ENCODE data around the gene HASPIN. TPM values are rescaled to one million over a fixed set of nuclear protein-coding genes. Genes with fewer than 3 reads are reported as not detected.
A peak's percentile ranks its signal among the peaks of the same experiment; 100 is the strongest.

HASPIN gene
- total RNA-seq, 1 experiment from 2014 or later = 6.9 TPM

DNA sequence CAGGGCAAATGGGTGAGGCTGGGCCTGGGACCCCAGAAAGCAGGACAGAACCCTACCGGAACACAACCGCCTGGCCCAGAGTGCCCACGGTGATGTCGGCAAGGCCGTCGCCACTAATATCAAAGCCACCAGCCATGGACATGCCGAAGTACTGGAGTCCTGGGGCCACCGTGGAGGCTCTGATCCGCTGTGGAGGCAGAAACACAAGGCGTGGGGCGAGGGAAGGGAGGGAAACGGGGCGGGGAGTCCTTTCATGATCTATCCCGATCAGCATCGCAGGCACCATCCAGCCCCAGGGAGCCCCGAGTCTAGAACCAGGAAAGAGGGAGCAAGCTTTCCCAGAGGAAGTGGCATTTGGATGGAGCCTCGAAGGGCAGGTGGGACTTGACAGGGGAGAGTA lies 26.6 kb downstream of the HASPIN start:
- no peaks in the 10 kb centered on the region for H3K9me3 ChIP-seq
- no peaks in the 10 kb centered on the region for H3K27me3 ChIP-seq
- DNase-seq = no peak
- H3K36me3 ChIP-seq = no peaks in the 10 kb centered on the region
- H3K4me3 ChIP-seq = no peak overlapping the region

DNA sequence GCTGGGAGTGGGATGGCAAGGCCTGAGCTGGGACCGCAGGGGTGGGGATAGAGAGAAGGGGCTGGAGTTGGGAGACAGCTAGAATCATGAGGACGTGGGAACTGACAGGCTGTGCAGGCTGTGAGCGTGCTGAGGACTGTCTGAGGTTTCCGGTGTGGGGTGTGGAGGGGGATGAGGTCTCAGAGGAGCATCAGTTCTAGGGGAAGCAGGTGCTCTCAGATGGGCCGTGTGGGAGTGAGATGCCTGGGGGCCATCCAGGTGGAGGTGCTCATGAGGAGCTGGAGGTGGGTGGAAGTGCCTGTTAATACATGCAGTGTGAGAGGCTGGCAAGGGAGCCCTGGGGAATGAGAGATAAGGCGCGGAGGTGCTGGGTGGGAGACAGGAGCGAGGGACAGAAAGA lies 27.2 kb downstream of the HASPIN start:
- no peaks in the 10 kb centered on the region for H3K9me3 ChIP-seq
- no peak for DNase-seq
- H3K27me3 ChIP-seq = no peaks in the 10 kb centered on the region
- no peaks in the 10 kb centered on the region for H3K36me3 ChIP-seq
- no peak overlapping the region for H3K4me3 ChIP-seq

- DNase-seq = no peak
- H3K9me3 ChIP-seq = no peaks in the 10 kb centered on the region
Observed at GRCh38 chr17:3751836-3752235, 28.1 kb downstream of the HASPIN start.

GRCh38 chr17:3753624-3754023 lies 29.9 kb downstream of the HASPIN start:
- H3K27me3 ChIP-seq = no peaks in the 10 kb centered on the region
- DNase-seq = no peak
- no peaks in the 10 kb centered on the region for H3K9me3 ChIP-seq
- no peaks in the 10 kb centered on the region for H3K36me3 ChIP-seq
- H3K4me3 ChIP-seq = no peak overlapping the region

More at GRCh38 chr17:3751836-3752235, 28.1 kb downstream of the HASPIN start:
- Histone ChIP-seq H3K36me3 (no peaks in the 10 kb centered on the region), H3K27me3 (no peaks in the 10 kb centered on the region), H3K4me3 (no peak overlapping the region)

DNA sequence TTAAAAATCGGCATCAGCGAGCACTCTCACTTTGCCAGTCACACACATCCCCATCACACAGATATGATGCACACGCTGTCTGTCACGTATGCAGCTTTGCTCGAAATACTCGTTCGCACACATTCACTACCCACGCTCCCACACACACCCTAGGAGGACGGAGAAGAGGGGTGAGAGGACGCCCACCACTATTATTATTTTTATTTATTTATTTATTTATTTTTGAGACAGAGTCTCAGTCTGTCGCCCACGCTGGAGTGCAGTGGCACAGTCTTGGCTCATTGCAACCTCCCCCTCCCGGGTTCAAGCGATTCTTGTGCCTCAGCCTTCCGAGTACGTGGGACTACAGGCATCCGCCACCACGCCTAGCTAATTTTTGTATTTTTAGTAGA lies 30.4 kb downstream of the HASPIN start:
- DNase-seq = no peak
- Histone ChIP-seq H3K4me3 (no peak overlapping the region), H3K9me3 (no peaks in the 10 kb centered on the region), H3K27me3 (no peaks in the 10 kb centered on the region), H3K36me3 (no peaks in the 10 kb centered on the region)

DNA sequence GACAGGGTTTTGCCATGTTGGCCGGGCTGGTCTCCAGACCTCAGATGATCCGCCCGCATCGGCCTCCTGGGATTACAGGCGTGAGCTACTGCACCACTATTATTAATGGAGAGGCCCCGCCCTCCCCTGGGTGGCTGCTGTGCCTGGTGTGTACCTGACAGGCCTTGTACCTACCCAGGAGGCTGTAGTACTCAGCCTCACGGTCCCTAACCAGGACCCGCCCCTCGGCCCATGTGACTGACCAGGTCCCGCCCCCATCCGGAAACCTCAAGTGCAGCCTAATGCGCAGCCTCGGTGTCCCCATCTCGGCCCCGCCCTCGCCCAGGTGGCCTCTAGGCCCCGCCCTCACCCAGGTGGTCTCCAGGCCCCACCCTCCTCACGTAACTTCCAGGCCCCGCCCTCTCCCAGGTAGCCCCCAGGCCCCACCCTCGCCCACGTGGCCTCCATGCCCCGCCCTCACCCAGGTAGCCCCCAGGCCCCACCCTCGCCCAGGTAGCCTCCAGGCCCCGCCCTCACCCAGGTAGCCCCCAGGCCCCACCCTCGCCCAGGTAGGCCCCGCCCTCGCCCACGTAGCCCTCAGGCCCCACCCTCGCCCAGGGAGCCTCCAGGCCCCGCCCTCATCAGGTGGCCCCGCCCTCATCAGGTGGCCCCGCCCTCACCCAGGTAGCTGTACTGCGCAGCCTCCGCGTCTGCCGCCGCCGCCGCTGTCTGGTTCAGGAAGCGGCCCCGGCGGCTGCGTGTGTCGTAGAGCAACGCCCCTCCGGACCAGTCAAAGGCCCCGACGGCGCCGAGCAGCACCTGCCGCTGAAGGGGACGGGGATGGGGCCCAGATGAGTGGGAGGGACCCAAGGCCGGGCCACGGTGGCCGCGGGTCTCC lies 31.0 kb downstream of the HASPIN start:
- no peaks in the 10 kb centered on the region for H3K27me3 ChIP-seq
- no peak for DNase-seq
- H3K36me3 ChIP-seq = no peaks in the 10 kb centered on the region
- no peak overlapping the region for H3K4me3 ChIP-seq
- H3K9me3 ChIP-seq = no peaks in the 10 kb centered on the region

GRCh38 chr17:3755335-3756030 lies 31.8 kb downstream of the HASPIN start:
- Histone ChIP-seq H3K9me3 (no peaks in the 10 kb centered on the region), H3K36me3 (no peaks in the 10 kb centered on the region), H3K4me3 (no peak overlapping the region), H3K27me3 (no peaks in the 10 kb centered on the region)
- DNase-seq = peak; percentile 14

- H3K36me3 ChIP-seq = no peaks in the 10 kb centered on the region
- H3K4me3 ChIP-seq = no peak overlapping the region
- no peaks in the 10 kb centered on the region for H3K27me3 ChIP-seq
- H3K9me3 ChIP-seq = no peaks in the 10 kb centered on the region
- DNase-seq = no peak
Observed at GRCh38 chr17:3759597-3760216, 36.0 kb downstream of the HASPIN start.

GRCh38 chr17:3761036-3761917 lies 37.6 kb downstream of the HASPIN start:
- no peaks in the 10 kb centered on the region for H3K36me3 ChIP-seq
- H3K4me3 ChIP-seq = no peak overlapping the region
- no peak for DNase-seq

DNA sequence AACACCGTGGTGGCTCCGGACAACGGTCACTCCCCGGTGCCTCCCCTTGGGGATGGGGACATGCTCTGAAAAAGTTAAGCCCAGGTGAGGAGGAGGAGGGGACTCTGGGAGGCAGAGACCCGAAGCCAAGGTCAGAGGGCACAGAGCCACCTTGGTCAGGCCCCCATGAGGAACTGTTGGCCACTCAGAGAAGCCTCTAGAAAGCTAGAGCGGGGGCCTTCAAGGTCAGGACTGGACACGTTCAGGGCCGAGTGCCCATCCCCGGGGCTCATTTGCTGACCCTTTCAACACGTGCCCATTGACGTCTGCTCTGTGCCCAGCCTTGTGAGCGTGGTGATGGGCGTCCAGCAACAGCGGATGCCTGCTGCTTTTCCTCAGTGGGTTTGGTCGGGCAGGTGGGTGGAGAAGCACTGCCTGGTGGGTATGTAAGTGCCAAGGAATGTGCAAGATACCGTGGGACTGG lies 38.2 kb downstream of the HASPIN start:
- no peaks in the 10 kb centered on the region for H3K27me3 ChIP-seq
- DNase-seq = no peak
- no peaks in the 10 kb centered on the region for H3K9me3 ChIP-seq
- H3K36me3 ChIP-seq = no peaks in the 10 kb centered on the region
- no peak overlapping the region for H3K4me3 ChIP-seq

More at GRCh38 chr17:3761036-3761917, 37.6 kb downstream of the HASPIN start:
- Histone ChIP-seq H3K9me3 (no peaks in the 10 kb centered on the region), H3K27me3 (no peaks in the 10 kb centered on the region)

DNA sequence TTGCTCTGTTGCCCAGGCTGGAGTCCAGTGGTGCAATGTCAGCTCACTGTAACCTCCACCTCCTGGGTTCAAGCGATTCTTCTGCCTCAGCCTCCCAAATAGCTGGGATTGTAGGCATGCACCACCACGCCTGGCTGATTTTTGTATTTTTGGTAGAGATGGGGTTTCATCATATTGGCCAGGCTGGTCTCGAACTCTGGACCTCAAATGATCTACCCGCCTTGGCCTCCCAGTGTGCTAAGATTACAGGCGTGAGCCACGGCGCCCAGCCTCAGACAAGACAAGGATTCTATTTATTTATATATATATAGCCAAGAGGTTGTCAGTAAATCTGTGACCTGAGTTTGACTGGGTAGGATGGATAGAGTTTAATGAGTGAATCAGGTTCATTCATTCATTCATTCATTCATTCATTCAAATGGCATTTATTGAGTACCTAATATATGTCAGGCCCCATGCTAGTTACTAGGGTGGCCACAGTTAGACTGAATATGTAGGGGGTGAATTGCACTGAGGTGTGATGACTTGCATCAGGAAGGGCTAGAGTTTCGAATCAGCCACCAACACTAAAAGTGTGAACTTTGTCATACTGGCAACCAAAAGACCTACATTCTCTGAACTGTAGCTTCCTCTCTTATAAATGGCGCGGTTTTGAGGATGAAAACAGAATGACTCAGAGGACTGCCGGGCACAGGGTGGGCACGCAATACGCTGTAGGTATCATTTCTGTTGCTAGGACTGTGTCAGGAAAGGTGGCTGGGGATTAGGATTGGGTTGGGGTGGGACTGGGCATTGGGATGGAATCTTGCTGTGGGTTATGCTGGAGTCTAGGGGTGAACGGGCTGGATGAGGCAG lies 39.4 kb downstream of the HASPIN start:
- Histone ChIP-seq H3K36me3 (no peaks in the 10 kb centered on the region), H3K9me3 (no peaks in the 10 kb centered on the region), H3K27me3 (no peaks in the 10 kb centered on the region), H3K4me3 (no peak overlapping the region)
- DNase-seq = no peak

DNA sequence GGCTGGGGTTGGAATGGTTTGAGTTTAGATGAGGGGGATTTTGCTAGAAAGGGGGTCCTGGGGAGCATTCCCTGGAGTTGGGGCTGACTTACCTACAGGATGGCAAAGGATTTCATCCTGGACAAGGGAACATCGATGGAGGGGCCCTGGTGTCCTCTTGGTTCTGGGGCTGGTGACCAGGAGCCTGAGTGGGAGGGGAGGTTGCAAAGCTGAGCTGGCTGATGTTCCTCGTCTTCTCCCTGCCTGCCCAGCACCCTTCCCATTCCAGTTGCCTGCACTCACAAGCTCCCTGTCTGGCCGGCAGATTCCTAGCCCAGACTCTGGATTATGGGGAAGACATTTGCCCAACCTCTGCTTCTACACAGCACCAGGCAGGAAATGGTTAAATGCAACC lies 40.1 kb downstream of the HASPIN start:
- Histone ChIP-seq H3K36me3 (no peaks in the 10 kb centered on the region), H3K27me3 (no peaks in the 10 kb centered on the region), H3K4me3 (no peak overlapping the region), H3K9me3 (no peaks in the 10 kb centered on the region)
- no peak for DNase-seq

DNA sequence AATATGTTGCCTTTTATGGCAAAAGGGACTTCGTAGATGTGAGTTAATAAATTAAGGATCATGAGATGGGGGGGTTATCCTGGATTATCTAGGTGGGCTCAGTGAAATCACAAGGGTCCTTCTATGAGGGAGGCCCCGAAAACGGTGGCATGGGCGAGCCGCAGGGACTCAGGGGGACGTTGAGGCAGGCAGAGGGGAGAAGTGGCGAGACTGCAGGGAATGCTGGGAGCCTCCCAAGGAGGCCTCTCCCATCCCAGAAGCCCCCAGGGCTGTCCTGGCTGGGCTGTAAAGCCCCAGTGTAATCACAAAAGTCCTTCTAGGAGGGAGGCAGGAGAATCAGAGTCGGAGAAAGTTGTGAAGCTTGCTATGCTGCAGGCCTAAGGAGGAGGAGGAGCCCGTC lies 42.3 kb downstream of the HASPIN start:
- Histone ChIP-seq H3K9me3 (no peaks in the 10 kb centered on the region), H3K4me3 (no peak overlapping the region), H3K36me3 (no peaks in the 10 kb centered on the region), H3K27me3 (no peaks in the 10 kb centered on the region)
- no peak for DNase-seq

GRCh38 chr17:3766779-3767178 lies 43.1 kb downstream of the HASPIN start:
- no peak overlapping the region for H3K4me3 ChIP-seq

DNA sequence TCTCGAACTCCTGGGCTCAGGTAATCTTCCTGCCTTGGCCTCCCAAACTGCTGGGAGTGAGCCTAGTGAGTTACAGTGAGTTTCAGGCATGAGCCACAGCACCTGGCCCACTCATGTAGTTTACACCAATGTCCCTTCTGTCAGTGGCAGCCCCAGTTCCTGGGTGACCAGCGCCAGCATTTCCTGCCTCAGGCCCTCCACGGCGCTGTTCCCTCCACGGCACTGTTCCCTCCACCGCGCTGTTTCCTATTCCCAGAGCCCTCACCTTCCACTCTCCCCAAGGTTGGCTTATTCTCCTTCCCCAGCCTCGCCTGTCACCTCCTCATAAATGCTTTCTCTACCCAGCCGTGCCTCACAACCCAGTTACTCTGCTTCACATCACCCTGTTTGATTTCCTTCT lies 44.6 kb downstream of the HASPIN start:
- DNase-seq = no peak

More at GRCh38 chr17:3766779-3767178, 43.1 kb downstream of the HASPIN start:
- H3K9me3 ChIP-seq = no peaks in the 10 kb centered on the region
- no peaks in the 10 kb centered on the region for H3K27me3 ChIP-seq
- no peaks in the 10 kb centered on the region for H3K36me3 ChIP-seq
- no peak for DNase-seq

DNA sequence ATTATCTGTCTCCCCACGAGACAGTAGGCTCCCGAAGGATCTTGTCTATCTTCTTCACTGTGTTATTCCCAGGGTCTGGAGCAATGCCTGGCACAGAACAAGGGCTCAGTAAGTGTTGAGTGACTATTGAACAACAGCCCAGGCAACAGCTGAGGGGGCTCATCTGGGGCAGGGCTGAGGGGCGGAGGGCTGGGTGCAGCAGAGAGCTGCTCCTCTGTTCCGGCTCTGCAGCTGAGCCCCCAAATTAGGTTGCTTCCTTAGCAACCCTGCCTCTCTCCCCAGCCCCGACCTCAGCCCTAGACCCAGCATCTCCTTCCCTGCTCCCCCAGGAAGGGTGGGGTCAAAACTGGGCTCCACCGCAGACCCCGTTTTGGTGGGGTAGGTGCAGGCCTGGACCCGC lies 45.1 kb downstream of the HASPIN start:
- DNase-seq = no peak
- no peaks in the 10 kb centered on the region for H3K9me3 ChIP-seq
- no peaks in the 10 kb centered on the region for H3K36me3 ChIP-seq
- H3K27me3 ChIP-seq = no peaks in the 10 kb centered on the region
- no peak overlapping the region for H3K4me3 ChIP-seq

More for the DNA sequence above, 44.6 kb downstream of the HASPIN start:
- Histone ChIP-seq H3K36me3 (no peaks in the 10 kb centered on the region), H3K27me3 (no peaks in the 10 kb centered on the region), H3K9me3 (no peaks in the 10 kb centered on the region), H3K4me3 (no peak overlapping the region)

Data from MG63 (cell line).